GM18526 (cell line): ENCODE data around the gene AP4M1.

Experiments used
- POLR2A ChIP-seq: IDR thresholded peaks from 3 replicates; pipeline ENCODE4 v1.6.1; 2011; ENCODE audit not compliant: insufficient read length; ENCODE audit errors: extremely low read depth

The AP4M1 gene

DNA sequence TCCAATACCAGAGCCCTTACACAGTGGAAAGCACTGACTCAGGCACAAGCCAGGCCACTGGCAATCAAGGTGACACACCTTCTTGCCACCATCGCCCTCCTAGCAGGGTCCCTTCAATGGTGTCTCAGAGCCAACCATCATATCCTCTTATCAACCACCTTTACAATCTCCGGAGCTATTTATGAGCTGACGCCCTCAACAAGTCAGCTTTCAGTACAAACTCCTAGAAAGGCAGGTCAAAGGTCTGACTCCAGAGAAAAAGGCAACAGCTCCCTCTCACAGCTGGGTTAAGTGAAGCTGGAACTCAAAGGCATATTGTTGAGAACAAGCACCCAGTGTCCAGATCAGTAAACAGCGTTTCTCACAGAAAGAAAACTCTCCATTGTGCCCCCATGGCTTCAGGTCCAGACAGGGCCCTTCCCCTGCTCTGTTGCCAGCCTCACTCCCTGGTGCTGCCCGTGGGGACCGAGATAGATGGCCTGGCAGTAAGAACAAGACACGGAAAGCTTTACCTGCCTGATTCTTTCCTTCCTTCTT is 22.4 kb upstream of the AP4M1 start:
- TF ChIP-seq POLR2A = no peak

GRCh38 chr7:100080907-100081534 is 20.4 kb upstream of the AP4M1 start:
- TF ChIP-seq POLR2A = no peak

DNA sequence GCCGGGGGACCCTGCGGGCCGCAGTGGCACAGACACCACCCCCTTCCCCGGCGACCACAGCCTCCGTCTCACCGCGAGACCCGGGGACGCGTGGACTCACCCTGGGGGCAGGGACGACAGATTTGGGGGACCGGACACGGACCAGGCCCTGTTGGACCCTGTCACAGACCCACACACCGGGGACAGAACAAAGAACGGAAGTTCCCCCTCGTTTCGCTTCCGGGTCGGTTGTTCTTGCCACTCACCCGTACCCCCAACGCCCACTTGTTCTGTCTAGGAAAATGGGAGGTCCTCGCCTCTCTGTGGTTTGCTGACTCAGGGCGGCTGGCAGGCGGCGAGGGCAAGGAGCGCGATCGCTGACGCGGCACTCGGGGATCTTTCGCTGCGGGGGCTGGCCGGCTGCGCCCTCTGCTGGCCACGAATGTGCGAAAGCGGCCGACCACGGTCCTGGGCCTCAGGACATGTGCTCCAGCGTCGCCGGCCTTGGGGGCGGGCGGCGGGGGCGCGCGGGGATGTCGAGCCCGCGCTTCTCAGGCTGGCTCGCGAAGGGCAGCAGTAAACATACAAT is 19.8 kb upstream of the AP4M1 start, which contains the start of gene ZNF3:
ZNF3 (minus strand) TSS at position 189 of the 568 bp plus-strand sequence. CDS start 4,366 bp downstream, outside the sequence.
- TF ChIP-seq POLR2A = peak; percentile 86

- TF ChIP-seq POLR2A = no peak
Measured at GRCh38 chr7:100082978-100083377, 18.5 kb upstream of the AP4M1 start.

- TF ChIP-seq POLR2A = no peak
Measured at GRCh38 chr7:100085515-100085914, 15.9 kb upstream of the AP4M1 start.

GRCh38 chr7:100087055-100087750 is 14.2 kb upstream of the AP4M1 start:
- TF ChIP-seq POLR2A = no peak

GRCh38 chr7:100088095-100088620 is 13.3 kb upstream of the AP4M1 start:
- no peak for TF ChIP-seq POLR2A

GRCh38 chr7:100088621-100089457 is 12.6 kb upstream of the AP4M1 start, which contains the start of gene COPS6:
COPS6 (plus strand) TSS chr7:100088969; CDS start chr7:100088991, 22 bp downstream.
- peak; percentile 94 for TF ChIP-seq POLR2A

- no peak for TF ChIP-seq POLR2A
Measured at GRCh38 chr7:100089458-100090196, 11.8 kb upstream of the AP4M1 start.

- TF ChIP-seq POLR2A = no peak
Measured at GRCh38 chr7:100090527-100091410, 10.7 kb upstream of the AP4M1 start.

DNA sequence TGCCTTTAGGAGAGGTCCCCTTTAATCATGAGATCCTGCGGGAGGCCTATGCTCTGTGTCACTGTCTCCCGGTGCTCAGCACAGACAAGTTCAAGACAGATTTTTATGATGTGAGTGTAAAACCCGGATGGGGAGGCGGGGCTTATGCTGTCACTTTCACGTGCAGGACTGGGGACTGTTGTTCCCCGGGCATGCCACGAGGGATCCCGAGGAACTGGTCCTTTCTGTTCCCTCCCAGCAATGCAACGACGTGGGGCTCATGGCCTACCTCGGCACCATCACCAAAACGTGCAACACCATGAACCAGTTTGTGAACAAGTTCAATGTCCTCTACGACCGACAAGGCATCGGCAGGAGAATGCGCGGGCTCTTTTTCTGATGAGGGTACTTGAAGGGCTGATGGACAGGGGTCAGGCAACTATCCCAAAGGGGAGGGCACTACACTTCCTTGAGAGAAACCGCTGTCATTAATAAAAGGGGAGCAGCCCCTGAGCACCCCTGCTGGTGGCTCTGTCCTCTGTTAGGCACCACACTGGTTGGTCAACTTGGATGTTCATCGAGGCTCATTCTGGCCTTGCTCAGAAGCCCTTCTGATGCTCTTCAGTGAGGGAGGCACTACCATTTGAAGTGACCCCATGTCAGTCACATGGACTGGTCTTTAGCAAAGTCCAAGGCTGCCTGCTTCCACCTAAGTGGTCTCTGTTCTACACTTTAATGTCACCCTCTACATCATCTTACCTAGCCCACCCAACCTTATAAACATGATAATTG is 9.8 kb upstream of the AP4M1 start:
- TF ChIP-seq POLR2A = peak; percentile 22

- no peak for TF ChIP-seq POLR2A
Measured at GRCh38 chr7:100093054-100093453, 8.4 kb upstream of the AP4M1 start.

DNA sequence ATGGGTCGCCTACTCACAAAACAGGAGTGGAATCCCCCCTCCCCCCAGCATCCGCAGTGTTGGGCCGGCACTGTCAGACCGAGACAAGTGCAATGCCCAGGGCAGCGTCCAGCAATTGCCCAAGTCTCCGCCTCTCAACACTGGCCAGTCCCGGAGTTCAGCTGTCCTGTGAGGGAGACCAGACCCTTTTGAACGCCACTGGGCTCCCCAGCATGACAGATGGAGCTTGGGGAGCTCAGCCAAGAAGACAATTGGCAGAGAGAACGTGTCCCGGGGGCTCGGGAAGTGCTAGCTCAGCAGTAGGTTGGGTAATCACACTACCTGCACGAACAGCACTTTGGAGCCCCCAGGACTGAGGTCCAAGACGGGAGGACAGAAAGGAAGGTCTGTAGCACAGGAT is 7.9 kb upstream of the AP4M1 start:
- no peak for TF ChIP-seq POLR2A
